HEK293 (cell line): ENCODE measurements around the gene IGFN1.

Experiments
- CTCF ChIA-PET: fragments of 350-600 bp; formaldehyde crosslinking; extraction: SDS; loops from one replicate; lab custom pipeline; 2021; ENCODE audit warnings: antibody characterized with exemption; lab: Yijun Ruan, JAX
- POLR2A ChIA-PET: fragments of 300-600 bp; formaldehyde crosslinking; extraction: SDS; loops from one replicate; lab custom pipeline; 2020; ENCODE audit warnings: antibody characterized with exemption, inconsistent platforms; lab: Yijun Ruan, JAX
- H3K27ac ChIP-seq: fragments of 200-500 bp; sonication (Bioruptor generic); 2 replicates; pipeline ENCODE4 v1.5.1; 2014; ENCODE audit warnings: low read depth, low read length, control low read depth, inconsistent platforms; ENCODE audit errors: extremely low read depth
- H3K36me3 ChIP-seq, 2 experiments: fragments of 200-500 bp in 1 of 2; sonication (Bioruptor generic) in 1 of 2; 1 replicate in 1 of 2; 2 replicates in 1 of 2; pipeline ENCODE4 v1.5.1; 2014 to 2017; ENCODE audit warnings: inconsistent platforms in 2 of 2, low read length in 2 of 2; ENCODE audit not compliant: control insufficient read depth in 2 of 2, insufficient read depth in 1 of 2
- H3K4me1 ChIP-seq: fragments of 200-500 bp; sonication (Bioruptor generic); 2 replicates; pipeline ENCODE4 v1.5.1; 2014; ENCODE audit warnings: mild to moderate bottlenecking, low read length, inconsistent platforms; ENCODE audit not compliant: control insufficient read depth, insufficient read depth
- H3K4me3 ChIP-seq: 2 replicates; pipeline ENCODE4 v1.5.1; 2011; ENCODE audit warnings: low read depth, mild to moderate bottlenecking, control low read depth, low read length, moderate library complexity
- H3K9me3 ChIP-seq: fragments of 200-500 bp; sonication (Bioruptor generic); 2 replicates; pipeline ENCODE4 v1.5.1; 2014; ENCODE audit warnings: low read depth, low read length, inconsistent platforms; ENCODE audit not compliant: control insufficient read depth, insufficient read depth
- CTCF ChIP-seq: fragments of 450-650 bp; formaldehyde crosslinking; IDR thresholded peaks from 2 replicates; pipeline ENCODE4 v1.5.1; 2016; ENCODE audit warnings: missing biosample characterization, missing genetic modification characterization
- KLF9 ChIP-seq: fragments of 450-650 bp; formaldehyde crosslinking; IDR thresholded peaks from 2 replicates; pipeline ENCODE4 v1.5.1; 2016; ENCODE audit warnings: missing biosample characterization, missing genetic modification characterization, low read depth
- RBAK ChIP-seq: fragments of 450-650 bp; formaldehyde crosslinking; IDR thresholded peaks from 2 replicates; pipeline ENCODE4 v1.5.1; 2016; ENCODE audit warnings: missing biosample characterization, missing genetic modification characterization
- SP2 ChIP-seq: fragments of 450-650 bp; formaldehyde crosslinking; IDR thresholded peaks from 2 replicates; pipeline ENCODE4 v1.5.1; 2016; ENCODE audit warnings: missing biosample characterization, missing genetic modification characterization
- YY1 ChIP-seq: fragments of 450-650 bp; formaldehyde crosslinking; IDR thresholded peaks from 2 replicates; pipeline ENCODE4 v1.5.1; 2018; ENCODE audit warnings: missing biosample characterization, missing genetic modification characterization
- ZBTB8A ChIP-seq: fragments of 450-650 bp; formaldehyde crosslinking; IDR thresholded peaks from 2 replicates; pipeline ENCODE4 v1.5.1; 2016; ENCODE audit warnings: missing biosample characterization, missing genetic modification characterization
- ZNF18 ChIP-seq: fragments of 450-650 bp; formaldehyde crosslinking; IDR thresholded peaks from 2 replicates; pipeline ENCODE4 v1.5.1; 2016; ENCODE audit warnings: missing biosample characterization, missing genetic modification characterization
- ZNF223 ChIP-seq: fragments of 450-650 bp; formaldehyde crosslinking; IDR thresholded peaks from 2 replicates; pipeline ENCODE4 v1.5.1; 2016; ENCODE audit warnings: missing biosample characterization, missing genetic modification characterization
- ZNF391 ChIP-seq: fragments of 450-650 bp; formaldehyde crosslinking; IDR thresholded peaks from 2 replicates; pipeline ENCODE4 v1.5.1; 2016; ENCODE audit warnings: low read depth, missing biosample characterization, missing genetic modification characterization, borderline replicate concordance
- ZNF416 ChIP-seq: fragments of 450-650 bp; formaldehyde crosslinking; IDR thresholded peaks from 2 replicates; pipeline ENCODE4 v1.5.1; 2016; ENCODE audit warnings: missing biosample characterization, missing genetic modification characterization
- ZNF423 ChIP-seq: fragments of 450-650 bp; formaldehyde crosslinking; IDR thresholded peaks from 2 replicates; pipeline ENCODE4 v1.5.1; 2016; ENCODE audit warnings: missing biosample characterization, missing genetic modification characterization
- ZNF510 ChIP-seq: fragments of 450-650 bp; formaldehyde crosslinking; IDR thresholded peaks from 2 replicates; pipeline ENCODE4 v1.5.1; 2018; ENCODE audit warnings: mild to moderate bottlenecking, missing genetic modification characterization, missing biosample characterization; ENCODE audit not compliant: insufficient replicate concordance
- ZNF529 ChIP-seq: fragments of 450-650 bp; formaldehyde crosslinking; IDR thresholded peaks from 2 replicates; pipeline ENCODE4 v1.5.1; 2017; ENCODE audit warnings: missing genetic modification characterization, missing biosample characterization; ENCODE audit not compliant: insufficient replicate concordance
- ZNF555 ChIP-seq: fragments of 450-650 bp; formaldehyde crosslinking; conservative IDR thresholded peaks from 2 replicates; pipeline ENCODE4 v1.5.1; 2017; ENCODE audit warnings: missing biosample characterization, mild to moderate bottlenecking, missing genetic modification characterization, inconsistent platforms
- ZNF621 ChIP-seq: fragments of 450-650 bp; formaldehyde crosslinking; IDR thresholded peaks from 2 replicates; pipeline ENCODE4 v1.5.1; 2017; ENCODE audit warnings: missing biosample characterization, missing genetic modification characterization
- ZNF645 ChIP-seq: fragments of 450-650 bp; formaldehyde crosslinking; IDR thresholded peaks from 2 replicates; pipeline ENCODE4; 2016; ENCODE audit warnings: missing biosample characterization, missing genetic modification characterization
- ZNF677 ChIP-seq: fragments of 450-650 bp; IDR thresholded peaks from 2 replicates; pipeline ENCODE4 v1.5.0; 2018; ENCODE audit warnings: missing biosample characterization, mild to moderate bottlenecking, missing genetic modification characterization, moderate library complexity
- ZNF692 ChIP-seq: fragments of 450-650 bp; formaldehyde crosslinking; IDR thresholded peaks from 2 replicates; pipeline ENCODE4 v1.5.1; 2016; ENCODE audit warnings: missing biosample characterization, missing genetic modification characterization

The IGFN1 gene

DNA sequence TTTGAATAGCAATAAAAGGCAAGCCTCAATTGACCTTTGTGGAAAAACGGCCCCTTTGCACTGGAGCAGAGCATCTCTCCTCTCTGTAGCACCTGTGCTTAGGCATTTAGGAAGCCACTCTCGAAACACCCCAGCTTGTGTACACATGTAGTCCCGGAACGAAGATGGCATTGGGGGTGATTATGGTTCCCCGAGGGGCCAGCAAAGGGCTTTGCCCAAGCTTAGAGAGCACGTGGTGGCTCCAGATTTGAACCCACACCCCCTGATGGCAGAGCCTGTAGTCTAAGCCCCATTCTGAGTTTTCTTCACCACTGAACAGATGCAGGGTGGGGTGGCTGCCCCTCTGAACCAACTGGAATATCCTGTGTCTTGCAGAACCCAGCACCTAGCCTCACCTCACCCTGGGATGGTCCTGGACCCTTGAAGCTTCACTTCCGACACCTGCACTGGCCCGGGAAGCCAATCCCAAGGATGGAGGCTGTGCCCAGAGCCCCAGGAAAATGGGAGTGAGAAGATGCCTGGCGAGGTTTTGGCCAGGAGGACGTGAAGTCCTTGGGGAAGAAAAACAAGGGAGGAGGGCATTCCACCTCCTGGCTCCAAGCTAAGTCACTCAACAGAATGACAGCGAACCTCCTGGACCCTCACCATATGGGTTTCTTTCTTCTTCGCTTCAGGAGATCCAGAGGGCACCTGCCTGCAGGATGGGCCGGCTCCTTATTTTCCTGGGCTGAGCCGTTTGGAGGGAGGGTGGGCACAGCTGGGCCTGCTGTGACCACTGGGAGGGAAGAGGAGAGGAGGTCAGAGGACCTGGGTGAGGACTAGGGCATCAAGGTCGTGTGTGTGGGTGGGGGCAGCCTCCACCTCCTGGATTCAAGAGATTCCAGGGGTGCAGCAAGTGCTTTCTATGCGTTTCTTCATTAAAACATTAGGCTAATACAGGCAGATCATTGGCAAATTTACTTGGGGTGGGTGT is 37.7 kb downstream of the IGFN1 start:
- POLR2A ChIA-PET: no interaction called here
- no peaks in the 10 kb centered on the region for H3K4me1 ChIP-seq
- CTCF ChIA-PET: interaction anchor here (0.6 to 1.8 kb wide), 2 partner anchors 80 to 248 kb away, joined by 3 to 4 read pairs; no protein-coding TSS in a partner anchor
- H3K9me3 ChIP-seq: no peaks in the 10 kb centered on the region
- TF ChIP-seq ZNF416 (tag by site-specific recombination): no peak
- no peak for TF ChIP-seq ZNF529 (tag by site-specific recombination)
- no peak for TF ChIP-seq ZNF18 (tag by site-specific recombination)
- no peak for TF ChIP-seq YY1 (tag by site-specific recombination)
- no peak for TF ChIP-seq SP2
- TF ChIP-seq CTCF (tag by site-specific recombination): no peak
- no peak for TF ChIP-seq ZNF621 (tag by site-specific recombination)
- no peak for TF ChIP-seq KLF9 (tag by site-specific recombination)
- TF ChIP-seq ZNF391 (tag by site-specific recombination): no peak
- no peak for TF ChIP-seq ZNF223 (tag by site-specific recombination)
- H3K36me3 ChIP-seq: no peaks in the 10 kb centered on the region
- H3K4me3 ChIP-seq: no peak overlapping the region
- H3K27ac ChIP-seq: no peak overlapping the region

DNA sequence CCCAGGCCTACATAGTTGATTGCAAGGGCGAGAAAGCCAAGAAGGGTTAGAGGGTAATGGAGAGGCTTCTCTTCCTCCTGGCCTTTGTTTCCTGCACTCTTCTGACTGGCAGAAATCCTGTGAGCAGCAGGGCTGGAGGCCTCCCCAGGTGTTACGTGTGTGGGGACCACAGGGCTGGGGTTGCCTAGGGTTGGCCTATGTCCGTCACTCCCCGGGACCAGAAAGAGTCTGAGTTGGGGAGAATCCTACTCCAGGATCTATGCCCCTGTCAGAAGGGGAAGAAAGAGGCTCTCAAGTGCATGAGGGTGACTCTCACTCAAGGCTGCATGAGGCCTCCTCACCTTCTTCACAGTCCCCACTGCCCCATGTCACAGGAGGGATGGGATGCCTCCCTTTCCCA is 38.5 kb downstream of the IGFN1 start:
- H3K36me3 ChIP-seq: no peaks in the 10 kb centered on the region
- TF ChIP-seq ZNF692 (no peak), ZNF423 (no peak), ZNF677 (tag by site-specific recombination) (no peak), ZBTB8A (tag by site-specific recombination) (no peak), ZNF645 (tag by site-specific recombination) (no peak), ZNF510 (no peak), RBAK (no peak), ZNF555 (no peak)
- no peak overlapping the region for H3K27ac ChIP-seq
- ChIA-PET CTCF (interaction anchor here (1.1 to 1.8 kb wide), 6 partner anchors 29 to 249 kb away, joined by 3 to 7 read pairs (median 4); no protein-coding TSS in a partner anchor), POLR2A (no interaction called here)
- no peaks in the 10 kb centered on the region for H3K9me3 ChIP-seq
- no peaks in the 10 kb centered on the region for H3K4me1 ChIP-seq
- H3K4me3 ChIP-seq: no peak overlapping the region
